Neural cell (in vitro differentiated cells): ENCODE measurements around the gene SLC38A7.

ENCODE experiments used
- CTCF ChIP-seq: fragments of 450-650 bp; IDR thresholded peaks from 2 replicates; pipeline ENCODE4 v1.5.1; 2014; ENCODE audit warnings: antibody characterized with exemption, mild to moderate bottlenecking, moderate library complexity; ENCODE audit not compliant: poor library complexity, severe bottlenecking
- EZH2 ChIP-seq: fragments of 200-600, 300-800 bp; shearing (Covaris generic), sonication (generic); IDR thresholded peaks from 2 replicates; pipeline ENCODE4 v1.6.1; 2014; ENCODE audit warnings: antibody characterized with exemption, low read length, borderline replicate concordance, mild to moderate bottlenecking; ENCODE audit not compliant: insufficient read depth, poor library complexity, severe bottlenecking
- MXI1 ChIP-seq: fragments of 450-650 bp; conservative IDR thresholded peaks from 2 replicates; pipeline ENCODE4 v1.6.1; 2014; ENCODE audit warnings: antibody characterized with exemption, mild to moderate bottlenecking; ENCODE audit not compliant: poor library complexity, severe bottlenecking
- POLR2AphosphoS5 ChIP-seq: IDR thresholded peaks from 2 replicates; pipeline ENCODE4 v1.6.1; 2012
- RAD21 ChIP-seq: fragments of 450-650 bp; conservative IDR thresholded peaks from 2 replicates; pipeline ENCODE4 v1.6.1; 2014; ENCODE audit warnings: antibody characterized with exemption, mild to moderate bottlenecking, moderate library complexity
- REST ChIP-seq: IDR thresholded peaks from 2 replicates; pipeline ENCODE4 v1.6.1; 2012; ENCODE audit warnings: borderline replicate concordance
- TAF1 ChIP-seq: IDR thresholded peaks from 2 replicates; pipeline ENCODE4 v1.6.1; 2012; ENCODE audit warnings: low read depth

GRCh38 chr16:58679763-58680162 is 4.8 kb downstream of the SLC38A7 start:
- no peak for TF ChIP-seq CTCF
- TF ChIP-seq EZH2, result no peak
- no peak for TF ChIP-seq MXI1
- TF ChIP-seq RAD21, result no peak
- no peak for TF ChIP-seq TAF1
- TF ChIP-seq REST, result no peak
- no peak for TF ChIP-seq POLR2AphosphoS5
